DMS153 treated with DMSO at 0.1 percent for 48 hours (cell line): ENCODE data around the gene PGS1.
"Not testable (repeated sequence)": the region's sequence is repeated elsewhere in the genome, so short reads cannot be mapped to it uniquely, and the experiment has no call there.

Source experiments
- DNase-seq: peaks from one replicate; lab custom pipeline; 2025; ENCODE audit not compliant: unreplicated experiment; lab: John Stamatoyannopoulos, UW

Gene PGS1

GRCh38 chr17:78438694-78439325, 60.4 kb downstream of the PGS1 start:
- DNase-seq: no peak

- DNase-seq: no peak
Observed at GRCh38 chr17:78441271-78441971, 63.0 kb downstream of the PGS1 start.

DNA sequence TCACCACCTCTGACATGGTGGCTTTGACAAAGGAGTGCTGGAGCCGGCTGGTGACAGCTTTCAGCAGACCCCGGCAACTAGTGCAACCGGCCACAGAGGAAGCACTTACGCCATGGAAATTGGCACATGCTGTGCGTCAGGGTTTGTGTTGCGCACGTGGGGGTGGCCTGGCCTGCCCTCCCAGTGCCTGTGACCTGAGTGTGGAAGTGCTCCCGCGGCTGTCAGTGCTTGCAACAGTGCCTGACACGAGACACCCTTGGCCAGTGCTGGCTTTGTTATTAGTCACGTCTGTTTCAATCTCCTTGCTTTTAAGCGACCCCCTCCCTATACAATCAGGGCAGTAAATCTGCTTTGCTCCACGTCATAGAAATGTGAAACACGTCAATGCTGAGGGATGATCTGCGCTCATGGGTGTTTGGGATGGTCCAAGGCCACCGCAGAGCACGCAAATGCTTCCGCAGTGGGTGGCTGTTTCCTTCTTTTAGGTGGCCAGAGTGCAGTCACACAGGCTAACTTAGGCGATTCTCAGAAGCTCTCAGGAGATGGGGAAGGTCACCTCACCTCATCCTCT, 64.3 kb downstream of the PGS1 start:
- no peak for DNase-seq

DNA sequence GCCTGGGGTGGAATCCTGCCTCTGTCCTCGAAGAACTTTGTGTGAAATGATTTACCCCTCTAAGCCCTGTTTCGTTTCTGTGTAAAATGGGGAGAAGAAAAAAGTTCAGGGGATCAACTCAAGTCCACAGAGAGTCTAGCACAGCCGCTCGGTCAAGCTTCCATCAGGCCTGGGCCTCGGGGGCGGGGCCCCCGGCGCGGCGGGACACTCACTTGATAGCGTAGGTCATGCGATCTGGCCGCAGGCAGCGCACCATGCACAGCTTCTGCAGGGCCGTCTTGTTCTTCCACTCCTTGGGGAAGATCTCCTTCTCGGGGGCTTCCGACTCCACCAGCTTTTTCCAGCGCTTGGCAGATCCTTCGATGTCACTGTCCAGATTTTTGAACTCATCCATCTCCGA, 65.9 kb downstream of the PGS1 start:
- DNase-seq: no peak

DNA sequence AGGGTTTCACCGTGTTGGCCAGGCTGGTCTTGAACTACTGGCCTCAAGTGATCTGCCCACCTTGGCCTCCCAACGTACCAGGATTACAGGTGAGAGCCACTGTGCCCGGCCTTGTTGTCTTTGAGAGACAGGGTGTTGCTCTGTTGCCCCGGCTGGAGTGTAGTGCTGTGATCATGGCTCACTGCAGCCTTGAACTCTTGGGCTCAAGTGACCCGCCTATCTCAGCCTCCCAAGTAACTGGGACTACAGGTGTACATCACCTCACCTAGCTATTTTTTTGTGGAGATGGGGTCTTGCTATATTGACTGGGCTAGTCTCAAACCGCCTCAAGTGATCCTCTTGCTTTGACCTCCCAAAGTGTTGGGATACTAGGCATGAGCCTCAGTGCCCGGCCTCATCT, 68.4 kb downstream of the PGS1 start:
- no peak for DNase-seq

DNA sequence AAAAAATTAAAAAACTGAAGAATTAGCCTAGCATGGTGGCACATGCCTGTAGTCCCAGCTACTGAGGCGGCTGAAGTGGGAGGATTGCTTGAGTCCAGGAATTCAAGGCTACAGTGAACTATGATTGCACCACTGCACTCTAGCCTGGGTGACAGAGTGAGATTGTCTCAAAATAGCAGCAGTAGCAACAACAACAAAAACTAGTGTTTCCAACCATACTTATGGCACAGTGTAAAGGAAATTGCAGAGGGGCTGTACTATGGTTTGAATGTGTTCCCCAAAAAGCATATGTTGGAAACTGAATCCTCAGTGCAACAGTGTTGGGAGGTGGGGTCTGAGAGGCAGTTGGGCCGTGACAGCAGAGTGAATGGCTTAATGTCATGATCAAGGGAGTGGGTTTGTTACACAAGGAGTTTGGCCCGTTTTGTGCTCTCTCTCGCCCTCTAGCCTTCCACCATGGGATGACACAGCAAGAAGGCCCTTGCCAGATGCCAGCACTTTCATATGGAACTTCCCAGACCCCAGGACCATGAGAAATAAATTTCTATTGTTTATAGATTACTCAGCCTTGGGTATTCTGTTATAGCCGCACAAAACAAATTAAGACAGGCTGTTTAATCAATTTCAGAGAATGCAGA, 70.0 kb downstream of the PGS1 start:
- no peak for DNase-seq

- DNase-seq: no peak
Observed at GRCh38 chr17:78449983-78450595, 71.6 kb downstream of the PGS1 start.

- no peak for DNase-seq
Observed at GRCh38 chr17:78450696-78451345, 72.4 kb downstream of the PGS1 start.

DNA sequence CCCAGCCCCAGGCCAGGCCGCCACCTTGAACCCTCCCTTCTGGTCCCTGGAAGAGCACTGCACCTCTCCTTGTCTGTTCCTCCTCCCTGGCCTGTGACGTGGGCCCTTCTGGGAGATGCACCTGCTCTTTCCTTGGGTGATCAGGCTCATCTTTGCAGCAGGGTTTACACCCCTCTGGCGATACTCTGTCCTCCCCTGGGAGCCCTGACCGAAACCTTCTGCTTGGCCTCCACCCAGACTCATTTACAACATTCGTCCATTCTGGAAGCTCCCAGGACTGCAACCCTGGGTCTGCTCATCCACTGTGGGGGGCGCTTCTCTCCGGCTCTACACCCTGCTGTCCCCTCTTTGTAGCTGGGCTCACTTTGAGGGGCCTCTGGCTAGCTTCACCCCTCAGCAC, 73.3 kb downstream of the PGS1 start:
- DNase-seq: no peak

GRCh38 chr17:78454346-78454745, 75.9 kb downstream of the PGS1 start:
- DNase-seq: no peak

GRCh38 chr17:78458091-78458490, 79.6 kb downstream of the PGS1 start:
- DNase-seq: no peak

DNA sequence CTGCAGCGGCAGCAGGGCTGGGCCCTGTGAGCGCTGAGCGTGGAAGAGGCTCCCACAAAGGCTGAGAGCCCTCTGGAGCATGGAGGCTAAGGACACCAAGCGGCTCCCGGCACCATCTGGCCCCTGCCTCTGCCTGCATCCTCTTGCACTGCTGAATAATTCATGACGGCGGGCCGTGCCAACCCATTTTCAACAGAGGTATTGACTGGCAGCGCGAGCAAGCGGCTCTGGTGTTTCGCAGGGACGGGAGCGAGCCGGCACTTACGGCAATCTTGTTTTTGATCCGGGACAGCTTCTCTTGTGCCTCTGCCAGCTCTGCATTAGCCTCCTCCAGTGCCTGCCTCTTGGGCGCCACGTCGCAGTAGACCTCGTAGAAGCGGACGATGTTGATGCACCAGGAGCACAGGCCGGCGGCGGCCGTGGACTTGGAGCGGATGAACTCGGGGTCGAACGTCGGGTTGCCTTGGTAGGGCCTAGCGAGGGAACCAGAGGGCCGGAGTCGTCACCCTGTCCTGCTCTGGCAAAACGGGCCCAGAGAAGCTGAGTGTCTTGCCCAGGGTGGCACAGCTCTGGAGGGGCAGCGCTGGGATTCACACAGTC, 80.4 kb downstream of the PGS1 start:
- DNase-seq: peak; percentile 5

- DNase-seq: no peak
Observed at GRCh38 chr17:78459696-78460095, 81.2 kb downstream of the PGS1 start.

GRCh38 chr17:78460176-78460675, 81.8 kb downstream of the PGS1 start:
- no peak for DNase-seq

GRCh38 chr17:78460951-78461798, 82.7 kb downstream of the PGS1 start:
- DNase-seq: no peak

GRCh38 chr17:78461799-78462053, 83.3 kb downstream of the PGS1 start:
- DNase-seq: no peak

DNA sequence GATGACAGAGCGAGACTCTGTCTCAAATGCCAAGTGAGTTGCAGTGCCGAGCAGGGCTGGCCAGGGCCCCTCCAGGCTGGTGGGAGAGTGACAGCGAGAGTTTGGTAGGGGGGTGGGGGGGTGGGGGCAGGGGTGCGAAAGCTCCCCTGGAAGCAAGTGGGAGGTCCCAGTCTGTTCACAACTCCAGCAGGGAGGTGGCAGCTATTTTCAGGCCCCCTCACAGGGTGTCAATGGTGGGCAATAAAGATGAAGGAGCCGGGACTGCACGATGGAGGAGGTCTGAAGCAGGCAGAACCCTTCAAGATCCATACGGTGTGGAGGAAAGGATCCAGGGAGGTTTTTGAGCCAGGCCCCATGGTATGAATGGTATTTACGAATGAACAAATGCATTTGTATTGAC, 83.7 kb downstream of the PGS1 start:
- DNase-seq: no peak

- not testable (repeated sequence) for DNase-seq
Observed at GRCh38 chr17:78466109-78466785, 87.8 kb downstream of the PGS1 start.
